GM21360 (cell line): ENCODE data around the gene PTPRD.

ENCODE experiments used
- ATAC-seq: cut with Tn5 transposase; IDR thresholded peaks from one replicate; pipeline ENCODE4 v1.9.1; 2021; ENCODE audit warnings: mild to moderate bottlenecking, moderate library complexity; ENCODE audit not compliant: unreplicated experiment

The PTPRD gene

DNA sequence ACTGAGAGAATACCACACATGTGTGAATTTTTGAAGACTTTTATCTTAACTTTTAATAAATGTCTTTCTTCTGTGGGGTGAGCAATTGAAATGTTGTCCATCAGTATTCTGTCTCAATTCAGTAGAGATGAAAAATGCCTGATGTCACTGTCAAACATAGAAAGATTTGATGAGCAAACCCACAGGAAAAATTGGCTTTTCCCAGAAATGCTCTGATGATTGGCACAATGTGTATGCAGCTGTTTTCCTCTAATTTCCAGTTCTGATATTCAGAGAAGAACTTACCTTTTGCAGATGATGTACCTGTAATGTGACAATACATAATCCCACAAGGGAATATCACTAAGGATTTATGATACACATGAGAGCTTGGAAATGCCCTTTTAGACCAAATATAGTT, 340.0 kb downstream of the PTPRD start:
- no peak for ATAC-seq

- ATAC-seq: no peak
These were observed 344.0 kb downstream of the PTPRD start for GRCh38 chr9:10268531-10269485.

- no peak for ATAC-seq
These were observed 347.6 kb downstream of the PTPRD start for GRCh38 chr9:10265153-10265631.

GRCh38 chr9:10260501-10260900, 352.3 kb downstream of the PTPRD start:
- no peak for ATAC-seq

DNA sequence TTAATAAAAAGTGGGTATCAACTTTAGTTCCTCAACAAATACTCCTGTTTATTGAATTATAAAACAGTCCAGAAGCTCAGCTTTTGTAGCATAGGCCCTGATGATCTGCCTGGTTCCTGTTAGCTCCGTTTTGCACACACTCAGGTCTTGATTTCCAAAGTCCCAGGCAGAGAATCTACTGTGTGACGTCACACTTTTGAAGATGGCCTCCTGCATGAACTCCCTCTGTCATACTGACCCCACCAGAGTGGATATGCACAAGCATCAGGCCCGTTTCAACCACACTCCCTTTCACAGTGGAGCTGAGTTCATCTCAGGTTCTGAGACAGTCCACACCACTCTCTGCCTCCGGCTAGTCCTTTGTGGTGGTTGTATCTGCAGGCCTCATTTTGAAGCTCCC, 353.1 kb downstream of the PTPRD start:
- no peak for ATAC-seq

DNA sequence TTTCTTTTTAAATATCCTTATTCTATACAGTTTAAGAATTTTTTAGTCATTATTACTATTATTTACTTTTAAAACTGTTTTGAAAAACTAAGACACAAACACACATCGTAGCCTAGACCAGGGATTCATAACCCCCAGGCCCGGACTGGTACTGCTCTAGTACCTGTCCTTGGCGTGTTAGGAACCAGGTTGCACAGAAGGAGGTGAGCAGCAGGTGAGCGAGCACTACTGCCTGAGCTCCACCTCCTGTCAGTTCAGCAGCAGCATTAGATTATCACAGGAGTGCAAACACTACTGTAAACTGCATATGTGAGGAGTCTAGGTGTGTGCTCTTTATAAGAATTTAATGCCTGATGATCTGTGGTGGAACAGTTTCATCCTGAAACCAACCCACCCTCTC, 357.0 kb downstream of the PTPRD start:
- no peak for ATAC-seq

- no peak for ATAC-seq
These were observed 358.5 kb downstream of the PTPRD start for GRCh38 chr9:10254338-10254737.

GRCh38 chr9:10253341-10253740, 359.5 kb downstream of the PTPRD start:
- ATAC-seq: no peak

GRCh38 chr9:10252174-10252573, 360.6 kb downstream of the PTPRD start:
- no peak for ATAC-seq

DNA sequence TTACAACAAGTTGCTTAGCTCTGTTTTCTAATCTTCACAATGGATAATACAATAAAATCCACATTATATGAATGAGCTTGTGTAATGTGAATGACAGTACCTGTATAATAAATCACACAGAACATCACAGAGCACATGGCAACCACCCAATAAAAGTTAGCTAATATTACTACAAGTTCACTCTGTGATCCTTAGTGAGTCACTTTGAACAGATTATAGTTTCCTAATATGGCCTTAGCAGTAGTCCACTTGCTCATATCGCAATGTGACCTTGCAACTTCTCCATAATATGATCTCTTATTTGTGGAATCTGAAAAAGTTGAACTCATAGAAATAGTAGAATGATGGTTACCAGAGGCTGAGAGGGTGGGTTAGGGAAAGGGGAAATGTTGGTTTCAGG, 361.3 kb downstream of the PTPRD start:
- ATAC-seq: no peak

- ATAC-seq: no peak
These were observed 362.6 kb downstream of the PTPRD start for GRCh38 chr9:10250219-10250618.

- ATAC-seq: no peak
These were observed 363.9 kb downstream of the PTPRD start for GRCh38 chr9:10248890-10249289.

DNA sequence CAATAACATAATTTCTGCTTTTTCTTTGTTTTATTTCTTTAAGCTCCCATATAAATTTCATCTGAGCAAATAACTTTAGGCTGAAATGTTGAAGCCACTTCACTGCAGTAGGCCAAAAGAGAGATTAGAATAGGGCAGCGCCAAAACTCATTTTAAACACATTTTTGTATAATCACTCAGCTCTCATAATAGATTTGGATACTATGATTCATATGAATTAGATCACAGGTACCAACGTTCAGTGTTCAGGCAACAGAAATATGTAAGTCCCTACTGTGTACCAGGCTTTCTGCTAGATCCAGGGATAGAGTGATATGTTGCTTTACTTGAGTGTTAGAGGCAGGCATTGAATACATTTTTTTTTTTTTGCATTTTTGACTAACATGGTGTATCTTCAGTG, 370.5 kb downstream of the PTPRD start:
- no peak for ATAC-seq

GRCh38 chr9:10238087-10238486, 374.7 kb downstream of the PTPRD start:
- ATAC-seq: no peak

DNA sequence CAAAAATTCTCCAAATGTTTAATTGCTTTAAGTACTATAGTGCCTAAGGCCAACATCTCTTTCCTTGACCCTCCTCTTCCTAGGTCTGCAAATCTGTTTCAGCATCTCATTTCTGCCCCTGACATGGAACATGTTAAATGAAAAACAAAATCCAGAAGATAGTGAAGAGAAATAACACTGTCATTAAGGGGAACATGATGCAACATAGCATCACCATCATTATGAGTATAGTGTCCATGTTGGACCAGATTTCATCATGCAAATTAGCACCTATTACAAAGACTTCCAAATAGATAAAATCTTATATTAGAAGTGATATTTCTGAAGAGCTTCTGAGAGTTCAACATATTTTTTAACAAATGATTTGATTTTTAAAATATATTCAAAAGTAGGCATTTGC, 375.2 kb downstream of the PTPRD start:
- no peak for ATAC-seq

DNA sequence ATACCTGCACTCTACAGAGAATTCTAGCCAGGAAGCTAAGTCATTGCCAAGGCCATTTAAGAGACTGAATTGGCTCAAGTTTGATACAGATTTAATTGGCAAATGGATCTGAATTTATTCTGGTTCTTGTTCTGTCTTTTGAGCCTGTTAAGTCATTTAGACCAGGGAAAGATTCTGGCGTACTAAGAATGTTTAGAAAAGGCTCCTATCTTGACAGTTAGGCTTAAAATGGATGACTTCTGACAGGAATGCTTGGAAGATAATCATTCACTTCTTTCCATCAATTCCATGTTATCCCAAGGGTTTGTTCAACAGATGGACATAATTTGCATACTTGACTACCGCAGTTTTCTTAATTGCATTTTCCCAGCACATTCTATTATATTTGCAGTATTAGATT, 376.6 kb downstream of the PTPRD start:
- ATAC-seq: no peak

- ATAC-seq: no peak
These were observed 377.4 kb downstream of the PTPRD start for GRCh38 chr9:10235376-10235775.

- no peak for ATAC-seq
These were observed 380.4 kb downstream of the PTPRD start for GRCh38 chr9:10232352-10232930.

DNA sequence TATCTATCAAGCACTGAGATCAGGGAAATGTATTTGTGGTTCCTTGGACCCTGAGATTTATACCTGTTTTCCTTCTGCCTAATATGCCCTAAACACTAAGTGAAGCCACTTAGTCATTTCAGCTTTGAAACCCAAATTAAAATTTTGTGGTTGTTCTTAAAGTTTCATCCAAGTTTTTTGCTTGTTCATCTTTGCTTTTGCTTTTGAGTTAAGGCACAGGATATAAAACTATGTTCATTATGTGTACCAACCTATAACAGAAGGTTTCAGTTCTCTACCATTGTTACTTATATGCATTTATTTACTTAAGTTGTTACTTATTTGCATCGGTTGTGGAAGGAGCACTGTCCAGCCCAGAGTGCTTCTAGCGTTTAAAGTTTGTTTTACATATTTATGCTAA, 382.3 kb downstream of the PTPRD start:
- ATAC-seq: no peak

GRCh38 chr9:10228082-10228481, 384.7 kb downstream of the PTPRD start:
- no peak for ATAC-seq

DNA sequence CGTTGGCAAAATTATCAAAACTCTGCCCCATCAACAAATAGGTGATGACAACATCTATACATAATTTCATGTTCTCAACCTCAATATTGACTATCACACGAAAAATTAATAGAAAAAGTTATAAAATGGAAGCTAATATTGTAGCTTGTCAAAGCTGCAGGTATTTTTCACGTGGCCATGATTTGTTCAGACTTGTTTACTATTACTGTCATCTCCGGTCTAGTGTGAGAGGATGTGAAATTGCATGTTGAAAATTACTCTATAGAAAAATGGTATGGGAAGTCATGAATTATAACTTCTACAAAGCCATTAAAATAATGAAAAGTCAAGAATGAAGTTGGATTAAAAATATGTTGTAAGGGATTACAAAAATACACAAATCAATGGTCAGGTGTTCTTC, 385.8 kb downstream of the PTPRD start:
- no peak for ATAC-seq

- ATAC-seq: no peak
These were observed 400.1 kb downstream of the PTPRD start for GRCh38 chr9:10212702-10213101.
